ENCODE data around the gene FAM89B.

FAM89B gene

DNA sequence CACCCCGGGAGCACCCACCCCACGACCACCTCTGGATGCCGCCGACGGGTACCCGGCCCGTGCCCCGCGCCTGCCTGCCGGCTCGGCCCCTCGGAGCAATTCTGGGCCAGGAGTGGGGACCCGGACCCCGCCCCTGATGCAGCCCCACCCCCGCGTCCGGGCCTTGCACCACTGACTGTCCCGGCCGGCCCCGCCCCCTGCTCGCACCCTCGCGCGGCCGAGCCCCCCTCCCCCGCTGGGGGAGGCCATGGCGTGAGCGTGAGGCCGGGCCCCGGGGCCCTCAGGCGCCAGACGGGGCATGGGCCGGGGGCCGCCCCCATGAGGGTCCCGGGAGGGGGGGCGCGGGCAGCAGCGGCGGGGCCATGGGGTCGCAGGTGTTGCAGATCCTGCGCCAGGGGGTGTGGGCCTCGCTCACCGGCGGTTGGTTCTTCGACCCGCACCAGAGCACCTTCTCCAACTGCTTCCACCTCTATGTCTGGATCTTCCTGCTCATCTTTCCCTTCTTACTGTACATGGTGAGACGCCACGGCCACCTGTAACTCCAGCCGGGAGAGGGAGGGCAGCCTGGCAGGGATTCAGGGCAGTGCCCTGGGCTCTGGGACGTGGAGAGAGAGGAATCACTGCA, 43.7 kb downstream of the FAM89B start:
- H3K4me3 ChIP-seq (ENCODE audit: low read depth, low read length): peak overlapping the region; percentile 98
- no peak for DNase-seq (ENCODE audit: low read depth)
- TF ChIP-seq, protein P1, sequence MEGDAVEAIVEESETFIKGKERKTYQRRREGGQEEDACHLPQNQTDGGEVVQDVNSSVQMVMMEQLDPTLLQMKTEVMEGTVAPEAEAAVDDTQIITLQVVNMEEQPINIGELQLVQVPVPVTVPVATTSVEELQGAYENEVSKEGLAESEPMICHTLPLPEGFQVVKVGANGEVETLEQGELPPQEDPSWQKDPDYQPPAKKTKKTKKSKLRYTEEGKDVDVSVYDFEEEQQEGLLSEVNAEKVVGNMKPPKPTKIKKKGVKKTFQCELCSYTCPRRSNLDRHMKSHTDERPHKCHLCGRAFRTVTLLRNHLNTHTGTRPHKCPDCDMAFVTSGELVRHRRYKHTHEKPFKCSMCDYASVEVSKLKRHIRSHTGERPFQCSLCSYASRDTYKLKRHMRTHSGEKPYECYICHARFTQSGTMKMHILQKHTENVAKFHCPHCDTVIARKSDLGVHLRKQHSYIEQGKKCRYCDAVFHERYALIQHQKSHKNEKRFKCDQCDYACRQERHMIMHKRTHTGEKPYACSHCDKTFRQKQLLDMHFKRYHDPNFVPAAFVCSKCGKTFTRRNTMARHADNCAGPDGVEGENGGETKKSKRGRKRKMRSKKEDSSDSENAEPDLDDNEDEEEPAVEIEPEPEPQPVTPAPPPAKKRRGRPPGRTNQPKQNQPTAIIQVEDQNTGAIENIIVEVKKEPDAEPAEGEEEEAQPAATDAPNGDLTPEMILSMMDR (IDR thresholded peaks at IDR 0.05; ENCODE audit: control insufficient read depth, extremely low read depth, insufficient read depth): no peak

DNA sequence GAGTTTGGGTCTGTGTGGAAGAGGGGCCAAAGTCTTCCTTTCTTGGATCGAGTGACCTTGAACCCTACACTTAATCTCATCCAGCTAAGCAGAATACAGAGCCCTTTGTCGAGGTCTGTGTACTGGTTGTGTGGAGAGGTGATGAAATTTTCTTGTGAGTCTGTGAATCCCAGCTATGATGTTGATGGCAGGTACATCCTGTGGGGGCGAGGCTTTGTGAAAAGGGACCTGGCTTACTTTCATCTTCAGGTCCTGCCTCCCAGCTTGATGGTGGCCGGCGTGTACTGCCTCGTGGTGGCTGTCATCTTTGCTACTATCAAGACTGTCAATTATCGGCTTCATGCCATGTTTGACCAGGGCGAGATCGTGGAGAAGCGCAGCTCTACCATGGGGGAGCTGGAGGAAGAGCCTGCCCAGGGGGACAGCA, 44.2 kb downstream of the FAM89B start:
- peak overlapping the region; percentile 98 for H3K4me3 ChIP-seq (ENCODE audit: low read depth, low read length)
- no peak for DNase-seq (ENCODE audit: low read depth)
- TF ChIP-seq, protein P1 (IDR thresholded peaks at IDR 0.05; ENCODE audit: control insufficient read depth, extremely low read depth, insufficient read depth): no peak

DNA sequence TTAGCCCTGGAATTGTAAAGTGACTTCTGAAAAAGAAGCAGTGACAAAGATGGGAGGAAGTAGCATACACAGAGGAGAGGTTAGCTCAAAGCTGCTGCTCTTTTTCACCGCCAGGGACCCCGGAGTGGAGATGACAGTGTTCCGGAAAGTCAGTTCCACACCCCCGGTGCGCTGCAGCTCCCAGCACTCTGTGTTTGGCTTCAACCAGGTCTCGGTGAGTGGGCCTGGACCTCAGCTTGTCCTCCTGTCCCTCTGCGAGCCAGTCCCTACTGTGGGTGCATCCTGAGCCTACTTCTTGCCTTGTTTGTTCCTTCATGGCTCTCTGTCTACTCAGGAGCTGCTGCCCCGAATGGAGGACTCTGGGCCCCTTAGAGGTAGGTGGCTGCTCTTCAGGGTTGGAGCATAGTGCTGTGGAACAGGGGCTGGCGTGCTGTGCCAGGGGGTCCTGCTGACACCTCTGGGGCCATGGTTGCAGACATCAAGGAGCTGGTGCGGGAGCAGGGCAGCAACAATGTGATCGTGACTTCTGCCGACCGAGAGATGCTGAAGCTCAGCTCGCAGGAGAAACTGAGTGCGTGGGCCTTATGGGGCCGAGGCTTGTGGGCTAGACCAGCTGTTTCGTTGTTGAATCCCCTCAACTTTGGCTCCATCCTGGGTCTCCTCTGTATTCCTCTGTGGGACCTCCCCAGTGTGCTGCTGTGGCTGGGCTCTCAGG, 45.0 kb downstream of the FAM89B start:
- no peak for DNase-seq (ENCODE audit: low read depth)
- TF ChIP-seq, protein P1 (IDR thresholded peaks at IDR 0.05; ENCODE audit: control insufficient read depth, extremely low read depth, insufficient read depth): no peak
- H3K4me3 ChIP-seq (ENCODE audit: low read depth, low read length): peak overlapping the region; percentile 98

DNA sequence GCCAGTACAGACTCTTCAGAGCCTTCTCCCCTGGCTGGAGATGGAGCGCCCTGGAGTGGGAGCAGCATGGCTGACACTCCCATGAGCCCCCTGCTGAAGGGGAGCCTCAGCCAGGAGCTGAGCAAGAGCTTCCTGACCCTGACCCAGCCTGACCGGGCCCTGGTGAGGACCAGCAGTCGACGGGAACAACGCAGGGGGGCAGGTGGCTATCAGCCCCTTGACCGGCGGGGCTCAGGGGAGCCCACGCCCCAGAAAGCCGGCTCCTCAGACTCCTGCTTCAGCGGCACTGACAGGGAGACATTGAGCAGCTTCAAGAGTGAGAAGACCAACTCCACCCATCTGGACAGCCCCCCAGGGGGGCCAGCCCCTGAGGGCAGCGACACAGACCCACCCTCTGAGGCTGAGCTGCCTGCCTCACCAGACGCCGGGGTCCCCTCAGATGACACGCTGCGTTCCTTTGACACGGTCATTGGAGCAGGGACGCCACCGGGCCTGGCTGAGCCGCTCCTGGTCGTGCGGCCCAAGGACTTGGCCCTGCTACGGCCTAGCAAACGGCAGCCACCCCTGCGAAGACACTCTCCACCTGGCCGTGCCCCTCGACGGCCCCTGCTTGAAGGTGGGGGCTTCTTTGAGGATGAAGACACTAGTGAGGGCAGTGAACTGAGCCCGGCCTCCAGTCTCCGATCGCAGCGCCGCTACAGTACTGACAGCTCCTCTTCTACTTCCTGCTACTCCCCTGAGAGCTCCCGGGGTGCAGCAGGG, 45.8 kb downstream of the FAM89B start:
- DNase-seq (ENCODE audit: low read depth): no peak
- no peak overlapping the region for H3K4me3 ChIP-seq (ENCODE audit: low read depth, low read length)
- TF ChIP-seq, protein P1 (IDR thresholded peaks at IDR 0.05; ENCODE audit: control insufficient read depth, extremely low read depth, insufficient read depth): no peak

DNA sequence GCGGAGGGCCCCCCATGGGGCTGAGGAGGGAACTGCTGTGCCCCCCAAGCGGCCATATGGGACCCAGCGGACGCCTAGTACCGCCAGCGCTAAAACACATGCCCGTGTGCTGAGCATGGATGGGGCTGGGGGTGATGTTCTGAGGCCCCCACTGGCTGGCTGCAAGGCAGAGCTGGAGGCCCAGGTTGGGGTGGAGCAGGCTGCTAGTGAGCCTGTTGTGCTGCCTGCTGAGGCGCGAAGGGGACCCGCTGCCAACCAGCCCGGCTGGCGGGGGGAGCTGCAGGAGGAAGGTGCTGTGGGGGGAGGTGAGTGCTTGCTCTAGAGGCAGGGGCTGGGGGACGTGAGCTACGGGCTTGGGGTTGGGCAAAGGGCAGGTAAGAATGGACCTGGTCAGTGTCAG, 46.4 kb downstream of the FAM89B start:
- TF ChIP-seq, protein P1 (IDR thresholded peaks at IDR 0.05; ENCODE audit: control insufficient read depth, extremely low read depth, insufficient read depth): no peak
- DNase-seq (ENCODE audit: low read depth): no peak

DNA sequence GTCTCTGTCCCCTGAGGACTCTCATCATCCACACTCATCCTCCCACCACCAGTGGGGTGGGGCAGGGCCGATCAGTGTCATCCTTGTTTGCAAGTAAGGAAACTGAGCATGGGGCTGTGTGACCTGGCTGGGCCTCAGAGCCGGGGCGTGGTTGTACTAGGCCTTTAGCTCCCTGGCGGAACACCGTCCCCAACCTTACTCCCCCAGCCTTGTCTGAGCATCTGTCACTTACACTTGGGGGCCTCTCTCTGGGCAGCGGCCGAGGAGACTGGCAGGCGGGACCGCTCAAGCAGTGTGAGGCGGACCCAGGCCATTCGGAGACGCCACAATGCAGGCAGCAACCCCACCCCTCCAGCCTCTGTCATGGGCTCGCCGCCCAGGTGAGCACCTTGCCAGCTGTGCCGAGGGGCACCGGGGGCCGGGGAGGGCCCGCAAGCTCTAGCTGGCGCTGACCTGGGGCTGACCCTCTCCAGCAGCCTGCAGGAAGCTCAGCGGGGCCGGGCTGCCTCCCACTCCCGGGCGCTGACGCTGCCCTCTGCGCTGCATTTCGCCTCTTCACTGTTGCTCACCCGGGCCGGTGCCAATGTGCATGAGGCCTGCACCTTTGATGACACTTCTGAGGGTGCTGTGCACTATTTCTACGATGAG, 47.1 kb downstream of the FAM89B start:
- TF ChIP-seq, protein P1 (IDR thresholded peaks at IDR 0.05; ENCODE audit: control insufficient read depth, extremely low read depth, insufficient read depth): no peak
- DNase-seq (ENCODE audit: low read depth): no peak
- H3K4me3 ChIP-seq (ENCODE audit: low read depth, low read length): no peak overlapping the region

More for the DNA sequence above, 46.4 kb downstream of the FAM89B start:
- no peak overlapping the region for H3K4me3 ChIP-seq (ENCODE audit: low read depth, low read length)

All from LNCaP clone FGC (cell line).